Endothelial cell of umbilical vein (primary cell): ENCODE results near the gene ITGB3. TPM values are rescaled to one million over a fixed set of nuclear protein-coding genes. Genes with fewer than 3 reads are reported as not detected.

Experiments
- BruUV-seq: library from RNA; stranded (reverse); fragments of 400-500 nt; replicated peaks from 2 replicates; lab custom pipeline; 2021; lab: Mats Ljungman, UMichigan
- CTCF ChIA-PET: fragments of 300-600, 350-600 bp; sonication (Branson Sonifier 250); formaldehyde crosslinking; loops from one replicate; lab custom pipeline; 2021; ENCODE audit warnings: antibody characterized with exemption, inconsistent platforms; lab: Charles Lee
- POLR2A ChIA-PET: fragments of 300-600, 350-600 bp; sonication (Branson Sonifier 250); formaldehyde crosslinking; loops from one replicate; lab custom pipeline; 2021; ENCODE audit warnings: antibody characterized with exemption, inconsistent platforms; lab: Charles Lee
- DNase-seq: peaks from one replicate; pipeline ENCODE4 v3.0.0-alpha.2; 2011; ENCODE audit warnings: low read depth, low spot score
- FAIRE-seq: peaks from 2 replicates; lab custom pipeline; 2011; peaks lifted over from hg19 to GRCh38; lab: Jason Lieb, UNC
- H2AFZ ChIP-seq: 2 replicates; pipeline ENCODE4 v1.6.0; 2012; ENCODE audit warnings: low read depth, low read length, control low read depth, inconsistent platforms
- H3K27ac ChIP-seq: 2 replicates; pipeline ENCODE4 v1.5.1; 2011; ENCODE audit warnings: low read depth, mild to moderate bottlenecking, control low read depth, low read length, moderate library complexity; ENCODE audit not compliant: insufficient read depth
- H3K27me3 ChIP-seq, 2 experiments: 2 replicates each; pipeline versions ENCODE4 v1.6.0 to v1.6.1; 2011; ENCODE audit warnings: low read length in 2 of 2, mixed read lengths in 1 of 2; ENCODE audit not compliant: control insufficient read depth in 2 of 2, insufficient read depth in 2 of 2
- H3K36me3 ChIP-seq, 2 experiments: 2 replicates in 1 of 2; 3 replicates in 1 of 2; pipeline ENCODE4 v1.5.1; 2011; ENCODE audit warnings: low read length in 2 of 2, mild to moderate bottlenecking in 1 of 2, moderate library complexity in 1 of 2; ENCODE audit not compliant: control insufficient read depth in 2 of 2, insufficient read depth in 2 of 2; ENCODE audit errors: extremely low read depth in 1 of 2
- H3K4me1 ChIP-seq: 3 replicates; pipeline ENCODE4 v1.5.1; 2011; ENCODE audit warnings: mild to moderate bottlenecking, low read length; ENCODE audit not compliant: control insufficient read depth, insufficient read depth; ENCODE audit errors: extremely low read depth
- H3K4me2 ChIP-seq: 2 replicates; pipeline ENCODE4 v1.6.1; 2011; ENCODE audit warnings: low read length, control low read depth, mixed read lengths; ENCODE audit not compliant: insufficient read depth
- H3K4me3 ChIP-seq, 3 experiments: fragments of 200-600 bp in 1 of 3; sonication (generic), shearing (Covaris generic) in 1 of 3; replicated peaks in 1 of 3; 2 replicates each; pipeline ENCODE4 v1.5.1; 2011 to 2016; ENCODE audit warnings: control low read depth in 3 of 3, low read length in 3 of 3, mild to moderate bottlenecking in 2 of 3, inconsistent platforms in 1 of 3, low read depth in 1 of 3, moderate library complexity in 1 of 3; ENCODE audit not compliant: insufficient read depth in 1 of 3
- H3K79me2 ChIP-seq: 2 replicates; pipeline ENCODE4 v1.6.0; 2012; ENCODE audit warnings: low read length, inconsistent platforms; ENCODE audit not compliant: control insufficient read depth, insufficient read depth
- H3K9ac ChIP-seq: replicated peaks from 2 replicates; pipeline ENCODE3; 2011; ENCODE audit warnings: low read length, control low read depth; ENCODE audit not compliant: insufficient read depth; ENCODE audit errors: extremely low read depth
- H3K9me1 ChIP-seq: replicated peaks from 3 replicates; pipeline ENCODE4 v1.6.0; 2011; ENCODE audit warnings: mild to moderate bottlenecking, low read length; ENCODE audit not compliant: control insufficient read depth, insufficient read depth; ENCODE audit errors: extremely low read depth
- H3K9me3 ChIP-seq: replicated peaks from 2 replicates; pipeline ENCODE4 v1.5.1; 2012; ENCODE audit warnings: low read length, inconsistent platforms; ENCODE audit not compliant: control insufficient read depth, insufficient read depth
- H4K20me1 ChIP-seq: replicated peaks from 2 replicates; pipeline ENCODE3; 2011; ENCODE audit warnings: mild to moderate bottlenecking, low read length; ENCODE audit not compliant: control insufficient read depth, insufficient read depth; ENCODE audit errors: extremely low read depth
- CTCF ChIP-seq, 2 donors: IDR thresholded peaks; 1 replicate in 1 of 2; 2 replicates in 1 of 2; pipeline ENCODE4 v1.5.1; 2011; ENCODE audit warnings: low read length in 2 of 2, mild to moderate bottlenecking in 2 of 2, moderate library complexity in 2 of 2, control low read depth in 1 of 2, inconsistent platforms in 1 of 2, low read depth in 1 of 2; ENCODE audit not compliant: insufficient read depth in 1 of 2; ENCODE audit errors: extremely low read depth in 1 of 2
- EZH2 ChIP-seq: IDR thresholded peaks from 2 replicates; pipeline ENCODE4 v1.6.1; 2012; ENCODE audit warnings: borderline replicate concordance, low read depth, mild to moderate bottlenecking, moderate library complexity, low read length, inconsistent platforms; ENCODE audit not compliant: severe bottlenecking
- FOS ChIP-seq: IDR thresholded peaks from 2 replicates; pipeline ENCODE4 v1.6.1; 2011; ENCODE audit warnings: mild to moderate bottlenecking, low read length, moderate library complexity, borderline replicate concordance; ENCODE audit not compliant: insufficient read depth
- GATA2 ChIP-seq: IDR thresholded peaks from 2 replicates; pipeline ENCODE4 v1.7.0; 2011; ENCODE audit warnings: low read depth, mild to moderate bottlenecking, moderate library complexity, mixed read lengths, low read length; ENCODE audit not compliant: insufficient read length, insufficient read depth
- JUN ChIP-seq: IDR thresholded peaks from 2 replicates; pipeline ENCODE4 v1.6.1; 2011; ENCODE audit warnings: borderline replicate concordance, low read depth; ENCODE audit not compliant: insufficient read length, insufficient read depth
- MAX ChIP-seq: IDR thresholded peaks from 2 replicates; pipeline ENCODE4 v1.6.1; 2011; ENCODE audit not compliant: insufficient read depth, insufficient read length
- MYC ChIP-seq: IDR thresholded peaks from one replicate; pipeline ENCODE4 v1.6.1; 2011; ENCODE audit warnings: mild to moderate bottlenecking, low read depth, low read length
- POLR2A ChIP-seq: IDR thresholded peaks from 2 replicates; pipeline ENCODE4 v1.6.1; 2012; ENCODE audit warnings: low read depth, mild to moderate bottlenecking, control low read depth, low read length
- POLR2AphosphoS5 ChIP-seq: IDR thresholded peaks from 2 replicates; pipeline ENCODE4 v1.6.1; 2012; ENCODE audit warnings: low read depth, mild to moderate bottlenecking, control low read depth, low read length, moderate library complexity; ENCODE audit not compliant: insufficient read depth
- dilution Hi-C: fragments of 300-500 bp; cut with MboI; formaldehyde crosslinking; loops from one replicate; pipeline ENCODE4 v1.15.0; 2019; ENCODE audit warnings: low sequenced_read_pairs; ENCODE audit not compliant: extremely low pct_ligation_motif_present
- intact Hi-C: fragments of 100-400 bp; cut with micrococcal nuclease; formaldehyde crosslinking; loops from one replicate; pipeline ENCODE4 v1.10.0; 2022
- polyA plus RNA-seq, 4 experiments: library from polyadenylated mRNA; depleted of rRNA in 3 of 4; stranded (reverse) in 3 of 4; unstranded in 1 of 4; fragments of >200 nt; gene quantifications; 2 replicates each; pipeline versions ENCODE4 v1.2.1 to v1.2.3, GENCODE V29; 2011 to 2012; ENCODE audit warnings: missing spikeins in 1 of 4
- total RNA-seq: library from RNA; stranded (reverse); gene quantifications from 2 replicates; pipeline ENCODE4 v1.2.3, GENCODE V29; 2021

Gene ITGB3
- total and polyA plus RNA-seq, 2 donors (not counting 3 experiments of a cell fraction or from before 2014, with no cell fraction given) = 55.8 to 60.0 TPM

- FAIRE-seq = no peak
- dilution Hi-C loops = no loop called here
- ChIA-PET CTCF (interaction anchor here (2.3 kb wide), 1 partner anchor 12 kb away, joined by 6 read pairs; no protein-coding TSS in a partner anchor), POLR2A (no interaction called here)
- Histone ChIP-seq H4K20me1 (no peaks in the 10 kb centered on the region), H3K27me3 (no peaks in the 10 kb centered on the region), H3K4me3 (no peak overlapping the region), H2AFZ (no peak overlapping the region), H3K4me1 (no peaks in the 10 kb centered on the region), H3K9me3 (no peaks in the 10 kb centered on the region), H3K4me2 (no peak overlapping the region), H3K79me2 (no peaks in the 10 kb centered on the region), H3K9ac (no peak overlapping the region), H3K27ac (no peak overlapping the region), H3K36me3 (peaks cover 3 to 41% of the 10 kb centered on the region in 2 experiments), H3K9me1 (no peaks in the 10 kb centered on the region)
- no TSS peak for BruUV-seq
- intact Hi-C loops = no loop called here
- no peak for DNase-seq
- TF ChIP-seq JUN = no peak
- TF ChIP-seq GATA2 = no peak
- TF ChIP-seq POLR2A = no peak
- TF ChIP-seq POLR2AphosphoS5 = no peak
- no peak for TF ChIP-seq FOS
- TF ChIP-seq MYC = no peak
- no peak for TF ChIP-seq CTCF (IDR thresholded peaks at IDR 0.05; ENCODE audit: extremely low read depth in 1 of 2, insufficient read depth in 1 of 2, low read depth in 1 of 2, low read length in 2 of 2)
- no peak for TF ChIP-seq EZH2
- no peak for TF ChIP-seq MAX
These were observed 33.4 kb downstream of the ITGB3 start for GRCh38 chr17:47287068-47287467.
